Panc1 (cell line): ENCODE results near the gene CLRN3. TPM values are rescaled to one million over a fixed set of nuclear protein-coding genes. Genes with fewer than 3 reads are reported as not detected.

Source experiments
- ATAC-seq: fragments of 200-7000 bp; cut with Tn5 transposase; 2 replicates; pipeline ENCODE4 v1.9.1; 2020; ENCODE audit warnings: mild to moderate bottlenecking, moderate library complexity
- BruUV-seq: library from RNA; stranded (reverse); fragments of 400-500 nt; replicated peaks from 2 replicates; lab custom pipeline; 2021; lab: Mats Ljungman, UMichigan
- CTCF ChIA-PET: fragments of 300-600 bp; sonication (Branson Sonifier 250); formaldehyde crosslinking; loops from one replicate; lab custom pipeline; 2022; ENCODE audit warnings: antibody characterized with exemption; lab: Charles Lee
- POLR2A ChIA-PET: fragments of 300-600 bp; sonication (Branson Sonifier 250); formaldehyde crosslinking; loops from one replicate; lab custom pipeline; 2022; ENCODE audit warnings: antibody characterized with exemption; lab: Charles Lee
- DNase-seq: peaks from one replicate; pipeline ENCODE4 v3.0.0-alpha.2; 2010; ENCODE audit warnings: low read depth, low spot score
- H3K27ac ChIP-seq: 2 replicates; pipeline ENCODE4 v1.5.1; 2011; ENCODE audit warnings: mild to moderate bottlenecking, low read length, inconsistent platforms
- H3K27me3 ChIP-seq: fragments of 200-500 bp; sonication (Bioruptor generic); 2 replicates; pipeline ENCODE4 v1.6.0; 2014; ENCODE audit warnings: low read length, inconsistent platforms; ENCODE audit not compliant: control insufficient read depth, insufficient read depth
- H3K36me3 ChIP-seq: fragments of 200-500 bp; sonication (Bioruptor generic); 2 replicates; pipeline ENCODE4 v1.5.1; 2014; ENCODE audit warnings: inconsistent platforms, mild to moderate bottlenecking, low read length, moderate library complexity; ENCODE audit not compliant: control insufficient read depth, insufficient read depth
- H3K4me1 ChIP-seq: 2 replicates; pipeline ENCODE4 v1.5.1; 2011; ENCODE audit warnings: inconsistent platforms, mild to moderate bottlenecking, low read length, moderate library complexity; ENCODE audit not compliant: control insufficient read depth, insufficient read depth
- H3K4me3 ChIP-seq, 2 experiments: 2 replicates each; pipeline ENCODE4 v1.5.1; 2011 to 2012; ENCODE audit warnings: low read depth in 2 of 2, low read length in 2 of 2, mild to moderate bottlenecking in 2 of 2, inconsistent platforms in 1 of 2, moderate library complexity in 1 of 2
- H3K9me3 ChIP-seq: fragments of 200-500 bp; sonication (Bioruptor generic); 2 replicates; pipeline ENCODE4 v1.5.1; 2014; ENCODE audit warnings: low read depth, mild to moderate bottlenecking, inconsistent platforms, low read length, moderate library complexity; ENCODE audit not compliant: control insufficient read depth, insufficient read depth
- CTCF ChIP-seq: fragments of 450-650 bp; IDR thresholded peaks from 2 replicates; pipeline ENCODE4 v1.5.1; 2017; ENCODE audit warnings: mild to moderate bottlenecking
- POLR2AphosphoS5 ChIP-seq: IDR thresholded peaks from 2 replicates; pipeline ENCODE4 v1.6.1; 2012; ENCODE audit warnings: mild to moderate bottlenecking, low read depth, low read length, moderate library complexity
- REST ChIP-seq, 2 experiments: IDR thresholded peaks; 2 replicates each; pipeline ENCODE4 v1.6.1; 2011 to 2012; ENCODE audit warnings: low read depth in 2 of 2, control low read depth in 1 of 2, low read length in 1 of 2, mild to moderate bottlenecking in 1 of 2, moderate library complexity in 1 of 2; ENCODE audit not compliant: insufficient read depth in 1 of 2
- SIN3A ChIP-seq: IDR thresholded peaks from 2 replicates; pipeline ENCODE4 v1.6.1; 2012; ENCODE audit warnings: low read depth, mild to moderate bottlenecking, low read length, moderate library complexity, borderline replicate concordance; ENCODE audit not compliant: insufficient read depth
- TCF7L2 ChIP-seq: IDR thresholded peaks from 2 replicates; pipeline ENCODE4 v1.6.1; 2011; ENCODE audit warnings: mild to moderate bottlenecking, low read depth, low read length, inconsistent platforms
- in situ Hi-C: cut with HindIII; loops from 2 replicates; pipeline ENCODE4 v1.10.0; 2016; ENCODE audit warnings: low sequenced_read_pairs, low pct_unique_long_range_greater_than_20kb
- intact Hi-C: fragments of 100-400 bp; cut with micrococcal nuclease; formaldehyde crosslinking; loops from one replicate; pipeline ENCODE4 v1.10.0; 2022; ENCODE audit not compliant: unreplicated experiment
- total RNA-seq: library from RNA; stranded (reverse); gene quantifications from one replicate; pipeline ENCODE4 v1.2.1, GENCODE V29; 2021; ENCODE audit not compliant: unreplicated experiment

Gene CLRN3
- total RNA-seq, 1 experiment from 2014 or later, result not detected

GRCh38 chr10:127852456-127852855, 40.3 kb downstream of the CLRN3 start:
- intact Hi-C loops (loop anchor here (10.0 kb wide), 1 partner anchor 368 kb away; no protein-coding TSS in a partner anchor), in situ Hi-C loops (no loop called here)
- BruUV-seq, result no TSS peak
- CTCF ChIA-PET, result no interaction called here
- no peaks in the 10 kb centered on the region for H3K9me3 ChIP-seq
- H3K4me1 ChIP-seq, result 0 out of 2 replicates have a peak, but pooled peaks cover 2% of the 10 kb centered on the region
- no peak for TF ChIP-seq REST (IDR thresholded peaks at IDR 0.05; ENCODE audit: insufficient read depth in 1 of 2, low read depth in 2 of 2, low read length in 1 of 2)
- H3K27ac ChIP-seq, result no peak overlapping the region
- ATAC-seq (no peak), DNase-seq (no peak)
- H3K4me3 ChIP-seq, result no peak overlapping the region
- H3K36me3 ChIP-seq, result no peaks in the 10 kb centered on the region
- peaks cover 5% of the 10 kb centered on the region; the same call in 1 of the 2 replicates for H3K27me3 ChIP-seq
- POLR2A ChIA-PET, result no interaction called here

DNA sequence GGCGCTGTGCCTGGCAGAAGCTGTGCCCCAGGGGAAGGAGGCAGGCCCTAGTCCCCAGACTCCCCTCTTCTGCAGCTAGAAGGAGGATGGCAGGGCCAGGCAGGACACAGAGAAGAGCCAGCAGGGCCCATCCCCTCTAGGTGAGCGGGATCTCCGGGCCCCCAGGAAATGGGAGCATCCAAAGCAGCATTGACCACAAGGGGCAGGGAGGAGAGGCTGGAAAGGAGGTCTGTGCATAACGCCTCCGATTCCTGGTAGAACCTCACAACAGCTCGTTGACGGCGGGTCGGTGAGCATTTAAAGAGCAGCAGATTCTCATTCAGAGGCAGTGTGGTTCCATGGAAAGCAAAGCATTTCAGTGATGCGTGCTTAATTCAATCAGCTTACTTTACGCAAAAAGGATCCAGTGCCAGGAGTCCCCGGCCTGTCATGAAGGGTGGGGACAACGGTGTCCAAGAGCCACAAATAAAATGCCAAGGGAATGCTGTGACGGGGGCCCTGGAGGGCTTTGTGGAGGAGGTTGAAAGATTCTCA, 41.0 kb downstream of the CLRN3 start:
- CTCF ChIA-PET, result interaction anchor here (1.3 kb wide), 1 partner anchor 136 kb away, joined by 3 read pairs; no protein-coding TSS in a partner anchor
- no peaks in the 10 kb centered on the region for H3K36me3 ChIP-seq
- intact Hi-C loops, result loop anchor here (10.0 kb wide), 1 partner anchor 367 kb away; no protein-coding TSS in a partner anchor
- no peak for DNase-seq
- no peak overlapping the region for H3K4me3 ChIP-seq
- BruUV-seq, result no TSS peak
- in situ Hi-C loops, result no loop called here
- POLR2A ChIA-PET, result no interaction called here
- TF ChIP-seq CTCF (no peak), TCF7L2 (no peak), REST (IDR thresholded peaks at IDR 0.05; ENCODE audit: insufficient read depth in 1 of 2, low read depth in 2 of 2, low read length in 1 of 2) (no peak), POLR2AphosphoS5 (no peak), SIN3A (no peak)
- no peaks in the 10 kb centered on the region for H3K9me3 ChIP-seq
- H3K4me1 ChIP-seq, result 0 out of 2 replicates have a peak, but pooled peaks cover 2% of the 10 kb centered on the region
- H3K27me3 ChIP-seq, result peaks cover 8% of the 10 kb centered on the region
- no peak for ATAC-seq
- H3K27ac ChIP-seq, result no peak overlapping the region
